ENCODE results near the gene ASXL1.

The ASXL1 gene

GRCh38 chr20:32436142-32436861 lies 78.2 kb downstream of the ASXL1 start:
- no peak overlapping the region for H4K8ac ChIP-seq (ENCODE audit: low read depth, low read length)
- H3K9ac ChIP-seq (ENCODE audit: low read depth, low read length, poor library complexity) = no peak overlapping the region
- H3K4me1 ChIP-seq (ENCODE audit: control insufficient read depth in 2 of 2, insufficient read depth in 1 of 2, low read depth in 1 of 2, low read length in 2 of 2) = no peaks in the 10 kb centered on the region
- no peak overlapping the region for H3K18ac ChIP-seq (ENCODE audit: low read length)
- no peak overlapping the region for H3K4me3 ChIP-seq (ENCODE audit: low read length in 2 of 2)
- no peak overlapping the region for H2BK12ac ChIP-seq (ENCODE audit: low read length)
- H3K27me3 ChIP-seq (ENCODE audit: control insufficient read depth in 3 of 3, insufficient read depth in 3 of 3, low read depth in 1 of 3, low read length in 3 of 3) = no peaks in the 10 kb centered on the region
- no CpG with 5 or more reads among the region's 11 CpGs for WGBS, 2 donors (ENCODE audit: extremely low coverage in 2 of 2, insufficient read length in 2 of 2, insufficient replicate concordance in 1 of 2)
- H3K27ac ChIP-seq (replicated peaks; ENCODE audit: low read length) = no peak overlapping the region
- no peak overlapping the region for H2BK15ac ChIP-seq (ENCODE audit: low read length)
- no peak overlapping the region for H3K23ac ChIP-seq (ENCODE audit: low read depth, low read length, poor library complexity)
- peaks cover 54 to 99% of the 10 kb centered on the region in 2 donors for H3K36me3 ChIP-seq (replicated peaks in 1 of 2; ENCODE audit: control insufficient read depth in 2 of 2, insufficient read depth in 2 of 2, low read length in 2 of 2)
- no peak overlapping the region for H3K14ac ChIP-seq (ENCODE audit: low read length)
- H2BK5ac ChIP-seq (ENCODE audit: low read length) = no peak overlapping the region
- H4K91ac ChIP-seq (ENCODE audit: low read depth, low read length, poor library complexity) = no peak overlapping the region
- H2AFZ ChIP-seq (ENCODE audit: low read length) = no peak overlapping the region
- no peak for DNase-seq (ENCODE audit: low spot score)
- no peak overlapping the region for H2BK120ac ChIP-seq (ENCODE audit: low read depth, low read length)
- H3K4me2 ChIP-seq (ENCODE audit: insufficient read depth, low read length, poor library complexity, severe bottlenecking) = no peak overlapping the region
- H3K4ac ChIP-seq (ENCODE audit: low read length) = no peak overlapping the region
- peaks cover 6% of the 10 kb centered on the region for H3K79me1 ChIP-seq (ENCODE audit: low read depth, low read length)
- no peak overlapping the region for H2AK5ac ChIP-seq (ENCODE audit: low read depth, low read length)
- H3K9me3 ChIP-seq (replicated peaks in 1 of 2; ENCODE audit: control insufficient read depth in 2 of 2, insufficient read depth in 1 of 2, low read depth in 1 of 2, low read length in 2 of 2) = peaks cover 0 to 2% of the 10 kb centered on the region in 2 donors

GRCh38 chr20:32436968-32437367 lies 78.8 kb downstream of the ASXL1 start:
- H3K36me3 ChIP-seq (replicated peaks in 1 of 2; ENCODE audit: control insufficient read depth in 2 of 2, insufficient read depth in 2 of 2, low read length in 2 of 2) = peaks cover 51 to 99% of the 10 kb centered on the region in 2 donors
- H3K4me3 ChIP-seq (ENCODE audit: low read length in 2 of 2) = no peak overlapping the region
- no peak overlapping the region for H3K9ac ChIP-seq (ENCODE audit: low read depth, low read length, poor library complexity)
- no peak overlapping the region for H2BK5ac ChIP-seq (ENCODE audit: low read length)
- H2BK120ac ChIP-seq (ENCODE audit: low read depth, low read length) = no peak overlapping the region
- H3K79me1 ChIP-seq (ENCODE audit: low read depth, low read length) = peaks cover 6% of the 10 kb centered on the region
- no peak overlapping the region for H3K4ac ChIP-seq (ENCODE audit: low read length)
- no peak overlapping the region for H2AFZ ChIP-seq (ENCODE audit: low read length)
- H4K8ac ChIP-seq (ENCODE audit: low read depth, low read length) = no peak overlapping the region
- H4K91ac ChIP-seq (ENCODE audit: low read depth, low read length, poor library complexity) = no peak overlapping the region
- WGBS, 2 donors (ENCODE audit: extremely low coverage in 2 of 2, insufficient read length in 2 of 2, insufficient replicate concordance in 1 of 2) = no CpG with 5 or more reads among the region's 7 CpGs
- no peak overlapping the region for H3K14ac ChIP-seq (ENCODE audit: low read length)
- peaks cover 0 to 2% of the 10 kb centered on the region in 2 donors for H3K9me3 ChIP-seq (replicated peaks in 1 of 2; ENCODE audit: control insufficient read depth in 2 of 2, insufficient read depth in 1 of 2, low read depth in 1 of 2, low read length in 2 of 2)
- H3K27me3 ChIP-seq (ENCODE audit: control insufficient read depth in 3 of 3, insufficient read depth in 3 of 3, low read depth in 1 of 3, low read length in 3 of 3) = no peaks in the 10 kb centered on the region
- no peak overlapping the region for H2BK15ac ChIP-seq (ENCODE audit: low read length)
- no peak overlapping the region for H2BK12ac ChIP-seq (ENCODE audit: low read length)
- H3K18ac ChIP-seq (ENCODE audit: low read length) = no peak overlapping the region
- H3K27ac ChIP-seq (replicated peaks; ENCODE audit: low read length) = no peak overlapping the region
- H2AK5ac ChIP-seq (ENCODE audit: low read depth, low read length) = no peak overlapping the region
- no peak overlapping the region for H3K4me2 ChIP-seq (ENCODE audit: insufficient read depth, low read length, poor library complexity, severe bottlenecking)
- no peak for DNase-seq (ENCODE audit: low spot score)
- H3K4me1 ChIP-seq (ENCODE audit: control insufficient read depth in 2 of 2, insufficient read depth in 1 of 2, low read depth in 1 of 2, low read length in 2 of 2) = no peaks in the 10 kb centered on the region
- no peak overlapping the region for H3K23ac ChIP-seq (ENCODE audit: low read depth, low read length, poor library complexity)

- Histone ChIP-seq H3K36me3 (replicated peaks in 1 of 2; ENCODE audit: control insufficient read depth in 2 of 2, insufficient read depth in 2 of 2, low read length in 2 of 2) (peaks cover 47 to 97% of the 10 kb centered on the region in 2 donors), H3K9me3 (replicated peaks in 1 of 2; ENCODE audit: control insufficient read depth in 2 of 2, insufficient read depth in 1 of 2, low read depth in 1 of 2, low read length in 2 of 2) (peaks cover 0 to 2% of the 10 kb centered on the region in 2 donors), H2BK120ac (ENCODE audit: low read depth, low read length) (no peak overlapping the region), H2BK5ac (ENCODE audit: low read length) (no peak overlapping the region), H3K4ac (ENCODE audit: low read length) (no peak overlapping the region), H3K14ac (ENCODE audit: low read length) (no peak overlapping the region), H3K4me3 (ENCODE audit: low read length in 2 of 2) (no peak overlapping the region), H3K4me2 (ENCODE audit: insufficient read depth, low read length, poor library complexity, severe bottlenecking) (no peak overlapping the region), H2AK5ac (ENCODE audit: low read depth, low read length) (no peak overlapping the region), H3K18ac (ENCODE audit: low read length) (no peak overlapping the region), H3K23ac (ENCODE audit: low read depth, low read length, poor library complexity) (no peak overlapping the region), H3K79me1 (ENCODE audit: low read depth, low read length) (peaks cover 6% of the 10 kb centered on the region), H4K91ac (ENCODE audit: low read depth, low read length, poor library complexity) (no peak overlapping the region), H3K27me3 (ENCODE audit: control insufficient read depth in 3 of 3, insufficient read depth in 3 of 3, low read depth in 1 of 3, low read length in 3 of 3) (no peaks in the 10 kb centered on the region), H2AFZ (ENCODE audit: low read length) (no peak overlapping the region), H3K9ac (ENCODE audit: low read depth, low read length, poor library complexity) (no peak overlapping the region), H2BK12ac (ENCODE audit: low read length) (no peak overlapping the region), H4K8ac (ENCODE audit: low read depth, low read length) (no peak overlapping the region), H3K27ac (replicated peaks; ENCODE audit: low read length) (no peak overlapping the region), H2BK15ac (ENCODE audit: low read length) (no peak overlapping the region), H3K4me1 (ENCODE audit: control insufficient read depth in 2 of 2, insufficient read depth in 1 of 2, low read depth in 1 of 2, low read length in 2 of 2) (no peaks in the 10 kb centered on the region)
- WGBS, 2 donors (ENCODE audit: extremely low coverage in 2 of 2, insufficient read length in 2 of 2, insufficient replicate concordance in 1 of 2) = no CpG with 5 or more reads among the region's 5 CpGs
- DNase-seq (ENCODE audit: low spot score) = no peak
Observed at GRCh38 chr20:32437391-32438074, 79.4 kb downstream of the ASXL1 start.

GRCh38 chr20:32438331-32438858 lies 80.3 kb downstream of the ASXL1 start:
- H2AK5ac ChIP-seq (ENCODE audit: low read depth, low read length) = no peak overlapping the region
- no CpG with 5 or more reads among the region's 8 CpGs for WGBS, 2 donors (ENCODE audit: extremely low coverage in 2 of 2, insufficient read length in 2 of 2, insufficient replicate concordance in 1 of 2)
- no peak overlapping the region for H3K4ac ChIP-seq (ENCODE audit: low read length)
- H3K36me3 ChIP-seq (replicated peaks in 1 of 2; ENCODE audit: control insufficient read depth in 2 of 2, insufficient read depth in 2 of 2, low read length in 2 of 2) = peaks cover 43 to 97% of the 10 kb centered on the region in 2 donors
- H3K27me3 ChIP-seq (ENCODE audit: control insufficient read depth in 3 of 3, insufficient read depth in 3 of 3, low read depth in 1 of 3, low read length in 3 of 3) = no peaks in the 10 kb centered on the region
- no peak overlapping the region for H3K4me3 ChIP-seq (ENCODE audit: low read length in 2 of 2)
- H2BK12ac ChIP-seq (ENCODE audit: low read length) = no peak overlapping the region
- no peak overlapping the region for H2AFZ ChIP-seq (ENCODE audit: low read length)
- H2BK15ac ChIP-seq (ENCODE audit: low read length) = no peak overlapping the region
- H3K79me1 ChIP-seq (ENCODE audit: low read depth, low read length) = peaks cover 6% of the 10 kb centered on the region
- DNase-seq (ENCODE audit: low spot score) = no peak
- H3K27ac ChIP-seq (replicated peaks; ENCODE audit: low read length) = no peak overlapping the region
- no peak overlapping the region for H3K14ac ChIP-seq (ENCODE audit: low read length)
- H4K8ac ChIP-seq (ENCODE audit: low read depth, low read length) = no peak overlapping the region
- no peak overlapping the region for H2BK120ac ChIP-seq (ENCODE audit: low read depth, low read length)
- no peaks in the 10 kb centered on the region for H3K4me1 ChIP-seq (ENCODE audit: control insufficient read depth in 2 of 2, insufficient read depth in 1 of 2, low read depth in 1 of 2, low read length in 2 of 2)
- no peak overlapping the region for H2BK5ac ChIP-seq (ENCODE audit: low read length)
- H3K9me3 ChIP-seq (replicated peaks in 1 of 2; ENCODE audit: control insufficient read depth in 2 of 2, insufficient read depth in 1 of 2, low read depth in 1 of 2, low read length in 2 of 2) = peaks cover 0 to 2% of the 10 kb centered on the region in 2 donors
- no peak overlapping the region for H3K9ac ChIP-seq (ENCODE audit: low read depth, low read length, poor library complexity)
- no peak overlapping the region for H3K4me2 ChIP-seq (ENCODE audit: insufficient read depth, low read length, poor library complexity, severe bottlenecking)
- no peak overlapping the region for H3K23ac ChIP-seq (ENCODE audit: low read depth, low read length, poor library complexity)
- H3K18ac ChIP-seq (ENCODE audit: low read length) = no peak overlapping the region
- H4K91ac ChIP-seq (ENCODE audit: low read depth, low read length, poor library complexity) = no peak overlapping the region
